Suppressor macrophage (primary cell): Measurements from ENCODE around the gene TBRG1.

ENCODE experiments used
- DNase-seq, 4 experiments: peaks; one replicate each; pipeline ENCODE4 v3.0.0-alpha.2; 2020 to 2022

TBRG1 gene

DNA sequence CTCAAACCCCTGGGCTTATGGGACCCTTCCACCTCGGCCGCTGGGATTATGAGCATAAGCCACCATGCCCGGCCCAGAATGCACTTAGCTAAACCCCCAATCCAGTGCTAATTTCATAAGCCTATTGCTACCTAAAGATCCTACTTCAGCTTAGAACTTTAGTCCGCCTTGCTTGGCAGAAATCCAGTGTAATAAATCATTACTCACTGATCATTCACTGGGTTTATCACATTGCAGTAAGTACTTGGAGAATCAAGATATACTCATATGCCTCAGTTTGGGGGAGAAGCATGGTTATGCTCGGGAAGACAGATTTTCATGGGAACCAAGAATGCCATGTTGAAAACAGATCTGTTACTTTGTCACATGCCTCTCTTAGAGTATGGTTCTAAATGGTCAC lies 3.8 kb upstream of the TBRG1 start:
- DNase-seq, result no peak

DNA sequence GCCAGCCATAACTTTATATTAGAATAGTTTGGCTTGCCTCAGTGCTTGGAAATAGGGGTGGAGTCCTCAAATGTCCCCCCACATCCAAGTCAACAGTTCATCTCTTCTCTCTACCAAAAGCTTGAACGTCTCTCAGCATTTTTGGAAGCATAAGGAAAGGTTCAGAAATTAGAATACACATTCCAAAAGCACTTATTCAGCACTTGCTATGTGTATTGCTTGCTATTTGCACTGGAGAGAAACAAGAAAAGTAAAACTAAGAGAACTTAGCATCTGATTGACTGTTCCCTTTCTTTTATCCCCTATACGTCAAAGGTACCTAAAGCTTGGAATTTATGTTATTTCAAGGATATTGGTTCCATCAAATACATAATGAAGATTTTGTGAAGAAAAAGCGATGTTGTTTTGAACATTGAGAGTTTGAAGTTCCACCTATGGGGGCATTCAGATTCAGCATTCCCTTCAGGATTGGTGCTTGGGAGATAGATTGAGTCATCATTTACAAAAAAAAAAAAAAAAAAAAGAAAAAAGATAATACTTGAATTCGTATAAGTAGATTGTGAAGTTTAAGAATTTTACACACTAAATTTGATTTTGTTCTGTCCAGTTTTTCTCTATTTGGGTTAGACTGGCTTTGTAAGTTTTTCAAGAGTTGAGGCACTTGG lies 1.3 kb downstream of the TBRG1 start:
- DNase-seq, result no peak

DNA sequence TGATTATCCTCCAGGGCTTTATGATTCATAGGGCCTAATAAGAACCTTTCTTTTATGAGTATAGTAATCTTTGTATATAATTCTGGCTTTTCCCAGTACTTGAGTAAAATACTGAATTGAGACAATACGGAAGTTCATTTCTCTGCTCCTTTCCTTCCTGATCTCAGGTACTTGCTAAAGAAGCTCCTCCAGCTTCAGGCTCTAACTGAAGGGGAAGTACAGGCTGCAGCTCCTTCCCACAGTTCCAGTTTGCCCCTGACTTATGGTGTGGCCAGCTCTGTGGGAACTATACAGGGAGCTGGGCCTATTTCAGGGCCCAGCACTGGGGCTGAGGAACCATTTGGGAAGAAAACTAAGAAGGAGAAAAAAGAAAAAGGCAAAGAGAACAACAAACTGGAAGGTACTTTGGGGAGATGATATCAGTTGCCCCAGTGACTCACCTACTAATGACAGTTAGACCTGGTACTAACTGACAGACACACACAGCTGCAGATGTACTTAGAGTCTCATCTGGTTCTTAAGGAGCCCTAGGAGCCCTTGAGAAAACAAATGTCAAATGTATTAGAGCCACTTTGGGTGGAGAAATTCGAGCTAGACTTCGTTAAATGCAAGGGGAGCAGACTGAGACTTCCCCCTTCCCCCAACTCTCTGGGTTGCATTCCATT lies 3.0 kb downstream of the TBRG1 start:
- DNase-seq, result peak in 2 of 4 experiments; percentile 26

- DNase-seq, result no peak
These were observed 4.9 kb downstream of the TBRG1 start for GRCh38 chr11:124627546-124627945.

DNA sequence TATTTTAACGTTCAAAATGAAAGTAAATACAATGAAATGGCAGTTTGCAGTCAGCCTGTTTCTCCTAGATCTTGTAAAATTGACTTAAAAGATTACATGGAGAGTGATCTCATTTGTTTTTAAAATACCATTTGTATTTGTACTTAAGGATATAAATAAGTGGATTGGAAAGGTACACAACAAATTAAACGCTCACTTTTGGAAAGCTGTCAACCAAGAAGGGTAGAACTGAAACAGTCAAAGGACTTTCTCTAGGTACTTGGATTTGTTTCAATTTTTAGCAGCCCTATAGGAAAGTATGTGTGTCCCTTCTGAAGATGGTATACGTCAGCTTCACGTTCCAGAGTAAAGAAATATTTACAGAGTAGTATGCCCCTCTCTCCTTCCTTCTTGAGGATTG lies 7.3 kb downstream of the TBRG1 start:
- DNase-seq, result no peak

DNA sequence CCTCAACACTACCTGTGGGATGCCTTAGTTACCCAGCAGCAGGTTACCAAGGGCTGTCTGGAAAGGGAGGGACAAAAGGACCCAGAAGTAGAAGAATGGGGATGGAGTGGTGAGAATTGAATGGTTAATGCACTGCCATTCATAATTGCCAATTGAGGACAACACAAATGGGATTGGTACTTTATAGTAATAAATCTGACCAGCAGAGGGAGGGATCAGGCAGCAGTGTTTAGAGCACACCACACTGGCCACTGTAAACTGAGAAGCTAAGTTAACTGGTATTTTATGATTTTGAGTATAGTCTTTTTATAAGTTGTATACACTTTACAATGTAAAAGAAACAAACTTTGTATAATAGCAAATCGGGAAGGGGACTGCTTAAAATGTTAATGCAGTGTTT lies 10.7 kb downstream of the TBRG1 start:
- peak in 2 of 4 experiments; percentile 12 to 24 for DNase-seq

- DNase-seq, result no peak
These were observed 13.3 kb downstream of the TBRG1 start for GRCh38 chr11:124635932-124636331.

GRCh38 chr11:124638500-124638899 lies 15.8 kb downstream of the TBRG1 start:
- DNase-seq, result no peak

- no peak for DNase-seq
These were observed 16.5 kb downstream of the TBRG1 start for GRCh38 chr11:124639186-124639585.

GRCh38 chr11:124640666-124641065 lies 18.0 kb downstream of the TBRG1 start:
- DNase-seq, result no peak

DNA sequence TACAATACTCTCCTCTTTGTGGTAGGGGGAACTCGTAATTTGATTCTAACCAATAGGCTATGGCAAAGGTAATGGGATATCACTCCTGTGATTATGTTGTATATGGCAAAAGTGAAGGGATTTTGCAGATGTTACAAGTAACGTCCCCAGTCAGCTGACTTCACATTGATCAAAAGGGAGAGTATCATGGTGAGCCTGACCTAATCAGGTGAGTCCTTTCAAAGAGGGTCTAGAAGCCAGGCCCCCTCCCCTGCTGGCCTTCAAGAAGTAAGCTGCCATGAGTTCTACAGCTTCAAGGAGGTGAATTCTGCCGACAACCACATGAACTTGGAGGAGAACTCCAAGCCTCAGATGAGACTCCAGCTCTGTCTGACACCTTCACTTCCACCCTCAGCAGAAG lies 20.0 kb downstream of the TBRG1 start:
- no peak for DNase-seq

GRCh38 chr11:124643042-124643604 lies 20.5 kb downstream of the TBRG1 start:
- DNase-seq, result no peak

DNA sequence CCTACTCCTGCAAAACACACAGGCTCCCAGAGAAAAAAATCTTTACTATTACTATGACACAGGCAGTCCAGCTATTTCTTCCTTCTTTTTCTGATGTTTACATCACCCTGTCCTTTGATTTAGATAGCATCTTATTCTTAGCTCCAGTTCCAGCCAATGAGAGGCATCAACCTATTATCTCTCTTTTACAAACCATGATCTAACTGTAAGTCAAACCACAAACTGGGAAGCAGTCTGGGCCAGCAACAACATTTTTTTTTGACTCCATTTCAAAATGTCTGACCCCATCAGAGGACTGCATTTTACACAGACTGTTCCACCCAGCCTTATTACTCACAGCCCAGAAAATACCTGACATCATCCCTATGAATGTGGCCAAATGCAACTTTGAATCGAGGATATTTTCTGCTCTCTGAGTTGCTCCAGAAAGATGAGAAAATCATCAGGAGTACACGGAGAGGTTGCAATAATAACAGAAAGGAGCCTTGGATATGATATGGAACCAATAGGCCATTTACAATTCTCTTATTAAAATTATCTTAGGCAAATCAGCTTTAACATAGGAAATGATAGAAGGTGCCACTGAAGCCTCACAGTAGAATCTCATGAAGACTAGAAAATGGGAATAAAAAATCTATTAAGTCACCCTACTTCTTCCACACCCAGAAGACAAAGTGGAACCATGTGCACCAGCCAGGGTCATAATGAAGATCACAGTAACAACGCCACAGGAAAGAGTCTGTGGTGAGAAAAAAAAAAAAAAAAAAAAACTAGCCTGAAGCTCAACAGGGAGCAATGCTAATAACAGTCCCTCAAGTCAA lies 21.2 kb downstream of the TBRG1 start:
- peak in 1 of 4 experiments; percentile 28 for DNase-seq

DNA sequence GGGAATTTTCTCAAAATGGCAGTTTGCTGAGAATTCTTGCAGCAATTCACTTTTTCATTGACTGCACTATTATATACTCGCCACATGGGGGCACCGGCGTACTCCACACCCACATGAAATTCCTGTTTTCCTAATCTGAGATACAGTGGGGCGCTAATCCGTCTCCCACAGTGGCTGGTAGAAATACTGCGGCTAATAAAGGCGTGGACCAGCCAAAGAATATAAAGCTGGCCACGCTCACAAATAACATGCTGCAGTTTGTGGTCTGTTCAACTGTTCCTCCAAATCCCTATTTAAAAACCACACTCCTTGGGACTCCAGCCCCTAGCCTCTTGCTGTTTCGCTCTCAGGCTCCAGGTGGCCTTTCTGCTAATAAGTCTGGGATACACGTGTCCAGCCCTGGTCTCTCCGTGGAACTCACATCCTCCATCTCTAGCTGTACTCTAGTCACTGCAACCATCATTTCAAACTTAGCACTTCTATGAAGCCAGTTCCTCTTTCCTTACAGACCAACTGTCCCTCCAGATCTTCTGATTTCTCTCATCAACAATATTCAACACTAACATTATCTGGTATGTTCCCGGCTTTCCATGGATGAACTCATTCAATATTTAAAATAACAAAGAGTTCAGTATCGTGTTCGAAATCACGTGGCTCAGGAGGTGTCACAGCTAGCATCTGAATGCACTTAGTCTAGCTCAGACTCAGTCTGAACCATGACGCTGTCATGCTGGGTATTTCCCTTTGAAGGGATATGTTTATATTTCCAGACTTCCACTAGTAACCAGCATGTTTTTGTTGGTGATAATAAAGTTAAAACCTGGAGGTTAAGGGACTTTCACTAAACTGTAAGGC lies 22.0 kb downstream of the TBRG1 start:
- peak; percentile 35 to 69 (median 62) for DNase-seq

DNA sequence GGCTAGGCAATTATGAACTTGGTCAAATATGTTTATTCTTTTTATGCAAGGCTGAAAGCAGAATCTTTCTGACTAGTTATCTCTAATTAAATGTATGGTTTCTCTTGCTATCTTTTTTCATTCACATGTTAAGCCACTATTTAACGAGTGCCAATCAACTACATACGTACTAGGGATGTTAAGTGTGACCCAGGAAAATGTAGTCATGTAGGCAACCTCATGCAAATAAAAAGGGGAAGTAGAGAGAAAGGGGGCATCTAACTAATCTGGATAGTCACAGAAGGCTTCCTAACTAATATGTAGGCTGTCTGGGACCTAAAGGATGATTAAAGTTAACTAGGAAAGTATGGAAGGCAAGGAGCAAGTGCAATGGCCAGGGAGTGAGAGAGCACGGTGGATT lies 23.5 kb downstream of the TBRG1 start:
- DNase-seq, result peak in 1 of 4 experiments; percentile 4

DNA sequence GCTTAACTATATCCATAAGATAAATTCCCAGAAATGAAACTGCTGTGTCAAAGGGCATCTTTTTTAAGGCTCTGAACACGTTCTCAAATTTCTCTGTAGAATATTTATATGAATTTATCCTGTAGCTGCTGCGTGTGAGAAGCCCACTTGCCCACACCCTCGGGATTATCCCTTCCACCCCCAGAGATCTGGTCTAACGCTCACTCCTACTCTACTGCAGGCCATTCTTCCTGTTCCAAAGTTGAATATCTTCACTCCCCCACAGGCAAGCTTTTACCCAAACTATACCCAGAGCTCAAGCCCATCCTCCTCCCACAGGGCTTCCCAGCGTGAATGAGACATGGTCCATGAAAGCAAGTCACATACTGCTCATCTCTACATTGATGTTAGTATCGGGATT lies 25.9 kb downstream of the TBRG1 start:
- no peak for DNase-seq

GRCh38 chr11:124656774-124657630 lies 34.3 kb downstream of the TBRG1 start:
- no peak for DNase-seq

DNA sequence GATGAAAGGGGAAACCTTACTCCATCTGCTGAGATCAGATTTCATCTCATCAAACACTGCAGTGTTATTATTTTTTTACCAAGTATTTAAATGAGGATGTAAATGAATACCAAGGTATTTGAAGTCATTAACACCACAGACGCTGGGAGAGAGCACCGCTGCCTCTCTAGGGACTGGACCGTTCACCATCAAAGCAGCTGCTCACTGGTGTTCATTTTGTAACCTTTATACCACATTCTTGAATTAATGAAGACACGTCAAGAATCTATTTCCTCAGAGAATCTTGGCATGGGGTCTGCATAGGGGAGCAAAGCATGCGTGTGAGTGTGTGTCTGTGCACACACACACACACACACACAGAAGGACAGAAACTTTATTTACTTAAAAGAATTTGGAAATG lies 35.2 kb downstream of the TBRG1 start:
- no peak for DNase-seq

- DNase-seq, result no peak
These were observed 35.8 kb downstream of the TBRG1 start for GRCh38 chr11:124658501-124658900.

- DNase-seq, result no peak
These were observed 36.3 kb downstream of the TBRG1 start for GRCh38 chr11:124658986-124659385.

DNA sequence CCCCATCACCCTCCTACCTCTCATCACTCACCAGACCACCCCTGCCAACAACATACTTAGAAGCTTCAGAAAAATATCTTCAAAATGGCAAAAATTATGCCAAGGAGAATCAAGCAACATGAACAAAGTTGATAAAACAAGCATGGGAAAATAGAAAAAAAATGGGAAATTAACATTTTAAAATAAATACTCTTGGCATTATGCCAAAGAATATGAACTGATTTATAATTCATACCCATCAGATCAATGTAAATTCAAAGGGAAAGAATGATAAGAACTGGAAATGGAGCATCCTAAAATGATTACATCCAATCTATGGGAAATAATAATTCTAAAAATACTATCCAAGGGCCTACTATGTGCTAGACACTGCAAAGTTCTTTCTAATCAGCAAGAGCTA lies 38.9 kb downstream of the TBRG1 start:
- no peak for DNase-seq
